HG02852 (cell line): Measurements from ENCODE around the gene CLPX.
"Not testable (repeated sequence)": the region's sequence is repeated elsewhere in the genome, so short reads cannot be mapped to it uniquely, and the experiment has no call there.

Experiments
- ATAC-seq: cut with Tn5 transposase; IDR thresholded peaks from one replicate; pipeline ENCODE4 v1.9.1; 2021; ENCODE audit warnings: mild to moderate bottlenecking, moderate library complexity; ENCODE audit not compliant: unreplicated experiment

The CLPX gene

DNA sequence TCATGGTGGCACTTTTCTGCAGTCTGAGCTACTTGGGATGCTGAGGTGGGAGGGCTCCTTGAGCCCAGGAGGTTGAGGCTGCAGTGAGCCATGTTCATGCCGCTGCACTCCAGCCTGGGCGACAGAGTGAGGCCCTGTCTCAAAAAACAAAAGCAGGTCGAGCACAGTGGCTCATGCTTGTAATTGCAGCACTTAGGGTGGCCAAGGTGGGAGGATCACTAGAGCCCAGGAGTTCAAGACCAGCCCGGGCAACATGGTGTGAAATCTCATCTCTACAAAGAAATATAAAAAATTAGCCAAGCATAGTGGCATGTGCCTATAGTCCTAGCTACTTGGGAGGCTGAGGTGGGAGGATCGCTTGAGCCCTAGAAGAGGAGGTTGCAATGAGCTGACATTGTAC lies 80.1 kb downstream of the CLPX start:
- no peak for ATAC-seq

DNA sequence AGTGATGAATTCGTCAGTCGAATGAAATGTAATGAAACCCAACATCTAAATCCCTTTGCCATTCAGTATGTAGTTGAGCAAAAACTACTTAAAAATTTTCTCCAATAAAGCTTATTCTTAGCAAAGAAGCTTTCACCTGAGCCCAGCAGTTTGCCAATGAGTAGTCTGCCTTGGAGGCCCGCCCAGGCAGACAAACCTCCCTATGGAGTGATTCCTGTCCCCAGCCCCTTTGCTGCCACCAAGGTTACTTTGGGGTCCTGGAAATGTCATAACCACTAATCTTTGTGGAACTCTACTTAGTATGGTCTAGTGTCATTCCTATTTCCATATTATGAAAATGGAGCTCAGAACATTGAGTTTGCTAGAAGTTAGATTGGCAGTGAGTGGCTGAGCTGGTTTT lies 82.2 kb downstream of the CLPX start:
- ATAC-seq = no peak

DNA sequence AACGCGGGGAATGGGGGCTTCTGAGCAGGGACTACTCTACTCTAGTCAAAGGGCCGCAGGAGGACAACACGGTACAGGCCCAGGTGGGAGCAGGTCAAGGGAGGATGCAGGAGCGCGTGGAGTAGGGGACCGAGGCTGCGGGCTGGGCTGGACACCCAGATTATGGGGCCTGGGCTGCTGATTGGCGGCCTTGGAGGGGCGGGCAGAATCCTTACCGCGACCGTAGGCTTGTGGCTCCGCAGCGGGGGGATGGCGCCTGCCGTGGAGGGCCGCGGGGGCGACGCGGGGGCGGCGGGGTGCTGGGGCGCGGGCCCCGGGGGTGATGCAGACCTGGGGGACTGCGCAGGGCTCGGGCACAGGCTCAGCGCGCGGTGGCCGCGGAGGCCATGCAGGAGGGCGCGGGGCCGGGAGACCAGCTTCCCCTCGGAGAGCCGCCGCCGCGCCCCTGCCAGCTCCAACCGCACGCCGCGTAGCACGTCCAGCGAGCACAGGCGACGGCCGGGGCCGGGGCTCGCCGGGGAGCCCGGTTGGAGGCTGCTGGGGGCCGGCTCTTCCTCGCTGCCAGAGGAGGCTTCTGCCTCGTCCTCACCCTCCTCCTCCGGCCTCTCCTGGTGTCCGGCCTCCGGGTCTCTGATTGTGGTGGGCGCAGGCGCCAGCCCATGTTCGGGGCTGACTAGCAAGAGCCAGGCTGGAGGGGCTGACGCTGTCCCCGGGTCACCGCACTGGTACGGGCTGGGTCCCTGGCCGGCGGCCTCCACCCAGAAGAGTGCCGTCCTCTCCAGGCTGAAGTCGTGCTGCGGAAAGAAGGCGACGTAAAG lies 83.0 kb downstream of the CLPX start:
- ATAC-seq = no peak

DNA sequence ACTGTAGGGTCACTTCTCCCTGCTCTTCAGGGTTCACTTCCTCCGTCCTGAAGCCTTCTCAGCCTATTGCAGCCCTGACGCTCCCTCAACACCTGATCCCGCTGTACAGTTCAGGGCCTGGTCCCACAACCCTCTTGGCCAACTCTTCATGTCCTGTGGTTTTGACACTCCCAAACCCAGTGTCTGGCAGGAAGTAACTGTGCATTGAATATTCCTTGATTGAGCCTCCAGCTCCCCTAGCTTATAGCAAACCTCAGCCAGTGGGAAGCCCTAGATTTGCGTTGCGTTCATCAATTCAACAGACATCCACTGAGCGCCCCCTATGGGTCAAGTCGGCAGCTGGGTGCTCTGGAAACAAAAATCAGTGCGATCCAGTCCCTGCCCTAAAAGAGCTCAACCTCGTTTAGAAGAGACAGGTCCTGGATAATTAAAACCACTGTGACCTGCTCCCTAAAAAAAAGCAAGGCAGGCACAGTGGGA lies 83.7 kb downstream of the CLPX start:
- no peak for ATAC-seq

DNA sequence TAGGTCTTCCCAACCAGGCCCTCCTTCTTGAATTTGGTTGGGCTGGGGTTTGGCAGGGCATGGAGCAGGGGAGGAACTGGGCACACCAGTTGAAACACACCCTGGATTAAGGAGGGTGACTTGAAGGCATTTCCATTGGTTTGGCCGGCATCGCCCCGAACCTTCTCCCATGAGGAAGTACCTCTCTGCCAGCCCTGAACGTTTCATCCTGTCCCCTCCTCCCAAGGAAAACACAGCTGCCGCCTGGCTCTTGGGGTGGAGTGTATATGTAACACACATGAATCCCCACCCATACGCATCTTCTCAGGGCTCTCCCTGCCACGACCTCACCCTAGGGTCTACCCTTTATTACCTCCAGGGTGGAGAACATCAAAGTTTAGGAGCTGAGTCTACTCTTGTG lies 84.7 kb downstream of the CLPX start:
- ATAC-seq = no peak

- ATAC-seq = not testable (repeated sequence)
These were observed 85.3 kb downstream of the CLPX start for GRCh38 chr15:65099801-65100200.

DNA sequence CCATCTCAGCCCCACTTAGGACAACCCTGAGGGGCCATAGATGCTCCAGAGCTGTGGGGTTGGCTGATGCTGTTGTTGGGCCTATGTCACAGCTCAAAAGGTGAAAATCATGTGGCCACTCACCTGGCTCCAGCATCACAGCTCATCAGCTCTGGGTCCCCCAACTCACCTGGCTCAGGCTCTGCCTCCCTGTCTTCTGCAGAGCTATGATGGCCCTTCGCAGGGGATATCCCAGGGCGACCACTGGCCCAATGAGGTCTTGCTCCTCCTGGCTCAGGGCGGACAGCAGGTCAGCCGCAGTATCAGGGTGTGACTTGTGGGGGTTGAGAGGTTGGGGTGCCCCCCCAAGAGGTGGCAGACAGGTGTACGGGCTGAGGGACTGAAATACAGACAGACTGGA lies 85.8 kb downstream of the CLPX start:
- ATAC-seq = no peak
